ENCODE results near the gene EIF4B.

GRCh38 chr12:53046655-53047220, 40.5 kb downstream of the EIF4B start:
- TF ChIP-seq CTCF (conservative IDR thresholded peaks at IDR 0.05 in 1 of 2, IDR thresholded peaks at IDR 0.05 in 1 of 2; ENCODE audit: extremely low read depth in 1 of 2, insufficient read depth in 1 of 2, low read depth in 1 of 2, low read length in 2 of 2) (no peak), EZH2 (IDR thresholded peaks at IDR 0.05; ENCODE audit: borderline replicate concordance, low read length) (no peak)

Measured in mammary epithelial cell (primary cell).